Renal pelvis (tissue), 4 donors: ENCODE data around the gene ALG8. TPM values are rescaled to one million over a fixed set of nuclear protein-coding genes. Genes with fewer than 3 reads are reported as not detected.

Experiments
- DNase-seq: peaks from one replicate; pipeline ENCODE4 v3.0.0-alpha.2; 2013
- polyA plus RNA-seq, 3 donors: library from polyadenylated mRNA; unstranded; fragments of 120-200 nt; gene quantifications; one replicate each; pipeline ENCODE4 v1.2.1, GENCODE V29; 2013; ENCODE audit not compliant: insufficient read length in 3 of 3

ALG8 gene
- polyA plus RNA-seq, 3 donors: 62.2 to 77.9 (median 62.8) TPM

DNA sequence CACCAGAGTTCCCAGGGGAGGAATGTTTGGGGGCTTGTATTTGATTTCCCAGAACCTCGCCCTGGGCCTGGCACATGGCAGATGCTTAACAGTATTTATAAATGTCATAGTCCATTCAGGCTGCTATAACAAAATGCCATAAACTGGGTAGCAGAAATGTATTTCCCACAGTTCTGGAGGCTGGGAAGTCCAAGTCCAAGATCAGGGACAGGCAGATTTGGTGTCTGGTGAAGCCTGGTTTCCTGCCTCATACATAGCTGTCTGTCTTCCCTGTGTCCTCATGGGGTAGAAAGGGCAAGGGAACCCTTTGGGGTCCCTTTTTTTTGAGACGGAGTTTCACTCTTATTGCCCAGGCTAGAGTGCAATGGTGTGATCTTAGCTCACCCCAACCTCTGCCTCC lies 25.0 kb upstream of the ALG8 start:
- no peak for DNase-seq

DNA sequence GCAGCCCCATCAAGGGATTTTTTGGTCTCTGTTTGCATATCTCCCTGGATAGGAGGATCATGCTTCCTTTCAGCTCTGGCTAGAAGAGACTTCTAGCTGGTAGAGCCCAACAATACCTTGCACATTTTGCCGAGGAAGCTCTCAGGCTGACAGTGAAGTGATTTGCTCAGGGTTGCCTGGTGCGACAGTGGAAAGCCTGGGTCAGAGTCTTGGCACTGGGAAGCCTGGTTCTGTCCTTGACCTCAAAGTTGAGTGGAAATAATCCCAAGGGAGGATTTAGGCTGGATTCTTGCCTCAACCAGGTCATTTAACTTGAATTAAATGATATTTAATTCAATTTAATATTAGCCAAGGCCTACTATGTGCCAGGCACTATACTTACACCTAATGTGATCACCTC lies 24.4 kb upstream of the ALG8 start:
- no peak for DNase-seq

DNA sequence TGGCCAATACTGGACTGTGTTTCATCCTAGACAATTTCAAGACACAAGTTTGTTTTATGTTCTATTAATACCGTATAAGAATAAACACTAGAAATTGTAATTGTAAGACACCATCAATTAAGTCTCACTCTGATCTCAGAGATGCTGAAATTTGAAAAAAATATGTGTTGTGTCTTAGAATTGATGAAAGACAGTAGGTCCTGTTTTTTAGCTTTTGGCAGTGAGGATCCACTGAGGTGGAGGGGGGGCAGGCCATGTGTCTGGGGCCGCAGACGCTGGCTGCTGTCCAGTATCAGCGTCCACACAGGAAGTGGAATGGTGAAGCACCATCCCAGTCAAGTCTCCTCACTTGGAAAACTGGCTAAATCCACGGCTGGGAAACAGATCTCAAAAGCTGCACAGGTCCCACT lies 22.5 kb upstream of the ALG8 start:
- no peak for DNase-seq

DNA sequence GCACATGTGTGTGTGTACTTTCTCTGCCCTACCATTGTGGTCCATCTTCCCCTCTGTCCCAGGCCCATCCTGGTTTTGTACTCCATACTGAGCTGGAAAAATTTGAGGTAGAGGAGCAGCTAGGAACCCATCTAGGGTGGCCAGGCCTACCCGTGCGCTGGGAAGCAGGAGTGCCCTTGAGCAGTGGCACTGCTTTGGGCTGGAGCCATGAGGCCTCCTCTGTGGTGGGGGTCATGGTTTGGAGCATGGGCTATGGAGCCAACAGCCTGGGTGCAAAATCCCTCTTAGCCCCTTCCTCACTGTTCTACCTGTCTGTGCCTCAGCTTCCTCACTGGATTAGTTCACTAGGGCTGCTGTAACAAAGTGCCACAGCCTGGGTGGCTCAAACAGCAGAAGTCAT lies 21.9 kb upstream of the ALG8 start:
- DNase-seq: no peak

DNA sequence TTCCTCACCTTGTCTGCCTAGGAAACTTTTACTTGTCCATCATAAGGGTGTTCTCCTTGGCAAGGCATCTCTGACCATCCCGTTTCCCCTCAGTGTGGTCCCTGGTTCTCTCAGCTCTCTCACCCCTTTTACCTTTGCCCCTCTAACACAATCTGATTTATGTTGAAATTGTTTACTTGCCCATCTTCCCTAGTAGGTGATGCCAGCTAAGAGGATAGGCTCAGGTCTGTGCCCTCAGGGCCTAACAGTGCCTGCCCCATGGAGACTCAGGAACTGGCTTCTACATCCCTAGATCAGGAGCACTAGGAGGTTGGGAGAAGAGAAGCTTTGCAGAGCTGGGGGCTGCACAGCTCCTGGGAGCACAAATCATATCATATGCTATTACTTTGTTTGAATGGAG lies 21.1 kb upstream of the ALG8 start:
- DNase-seq: no peak

DNA sequence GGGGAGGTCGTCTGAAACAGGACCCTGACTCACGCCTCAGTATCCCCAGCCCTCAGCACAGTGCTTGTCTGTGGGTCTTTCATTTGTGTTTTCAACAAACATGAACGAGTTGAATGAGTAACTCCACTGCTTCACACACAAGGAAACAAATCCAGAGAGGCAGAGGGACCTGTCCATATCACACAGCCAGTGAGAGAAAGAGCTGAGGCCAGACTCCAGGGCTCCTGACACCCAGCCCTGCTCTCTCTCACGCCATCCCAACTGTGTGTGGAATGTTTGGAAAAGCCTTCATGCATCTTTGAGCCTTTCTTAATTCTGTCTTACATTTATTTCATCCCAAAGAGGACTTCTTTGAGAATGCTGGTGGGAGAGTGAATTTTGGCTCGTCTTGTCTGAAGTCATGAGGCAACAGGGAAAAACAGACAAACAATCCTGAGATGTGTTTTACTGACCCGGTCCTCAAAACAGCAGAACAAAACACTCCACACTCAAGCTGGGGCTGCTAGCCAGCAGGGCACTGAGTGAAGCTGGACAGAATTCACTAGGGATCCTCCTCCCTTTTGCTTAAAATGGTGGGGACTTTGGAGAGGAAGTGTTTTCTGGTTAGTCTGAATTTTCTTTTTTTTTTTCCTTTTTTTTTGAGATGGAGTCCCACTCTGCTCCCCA lies 19.7 kb upstream of the ALG8 start:
- no peak for DNase-seq

DNA sequence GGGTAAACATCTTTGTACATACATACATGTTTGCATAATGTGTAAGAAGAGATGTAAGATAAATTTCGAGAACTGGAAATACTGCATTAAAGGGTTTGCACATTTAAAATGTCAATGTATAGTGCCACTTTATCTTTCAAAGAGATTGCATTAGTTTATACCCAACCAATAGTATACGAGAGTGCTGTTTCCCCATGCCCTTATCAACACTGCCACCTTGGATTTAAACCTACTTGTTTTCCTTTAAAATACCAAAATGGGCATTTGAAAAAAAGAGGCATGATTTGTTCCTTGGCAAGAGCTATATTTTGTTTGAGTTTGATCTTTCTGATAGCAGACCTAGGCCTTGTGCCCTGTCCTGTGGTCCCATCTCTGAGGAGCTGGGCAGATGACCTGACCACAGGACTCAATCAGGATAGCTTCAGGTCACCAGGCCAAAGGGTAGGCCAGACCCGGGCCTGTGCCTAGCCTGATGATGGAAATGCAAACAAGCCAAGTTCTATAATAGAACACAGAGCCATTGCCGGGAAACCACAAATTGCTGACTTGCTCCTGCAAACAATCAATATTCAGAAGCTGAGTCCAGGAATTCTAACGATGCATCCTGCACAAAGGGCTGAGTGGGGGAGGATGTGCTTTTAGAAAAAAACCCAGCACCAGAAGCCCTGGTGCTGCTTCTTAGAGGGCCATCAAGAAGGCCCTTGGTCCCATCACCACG lies 16.9 kb upstream of the ALG8 start:
- DNase-seq: no peak

DNA sequence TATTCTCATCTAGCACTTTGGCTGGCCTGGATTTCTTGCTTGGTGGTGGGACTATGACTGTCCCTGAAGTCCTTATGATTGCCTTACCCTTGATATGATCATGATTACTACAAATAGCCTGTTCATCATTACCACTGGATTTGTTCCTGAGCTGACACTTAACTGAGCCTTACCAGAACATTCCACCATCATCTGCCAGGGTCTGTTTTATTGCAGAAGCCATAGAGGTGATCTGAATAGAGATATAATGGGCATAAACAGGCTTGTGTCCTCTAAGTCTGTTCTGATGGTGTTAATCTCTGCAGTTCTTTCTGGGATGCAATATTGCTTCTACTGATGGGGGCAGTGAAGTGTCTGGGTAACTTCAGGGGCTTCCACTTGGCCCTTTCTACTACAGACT lies 12.4 kb upstream of the ALG8 start:
- DNase-seq: no peak

DNA sequence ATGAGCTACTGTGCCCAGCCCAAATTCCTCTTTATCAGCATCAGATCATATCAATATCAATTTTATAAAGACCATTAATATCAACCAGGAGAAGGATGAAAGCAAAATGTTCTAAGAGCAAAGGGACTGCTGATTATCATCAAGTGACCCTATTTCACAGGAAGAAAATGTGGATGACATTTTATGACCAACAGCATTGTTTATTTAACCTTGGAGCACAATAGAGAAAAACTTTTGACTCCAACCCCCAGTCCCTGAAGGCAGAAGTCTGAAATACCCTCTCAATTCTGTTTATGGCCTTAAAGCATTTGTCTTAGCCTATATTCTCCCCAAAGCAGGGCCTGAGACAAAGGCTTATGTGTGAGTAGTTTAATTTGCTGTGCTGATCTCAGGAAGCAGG lies 11.3 kb upstream of the ALG8 start:
- DNase-seq: no peak

DNA sequence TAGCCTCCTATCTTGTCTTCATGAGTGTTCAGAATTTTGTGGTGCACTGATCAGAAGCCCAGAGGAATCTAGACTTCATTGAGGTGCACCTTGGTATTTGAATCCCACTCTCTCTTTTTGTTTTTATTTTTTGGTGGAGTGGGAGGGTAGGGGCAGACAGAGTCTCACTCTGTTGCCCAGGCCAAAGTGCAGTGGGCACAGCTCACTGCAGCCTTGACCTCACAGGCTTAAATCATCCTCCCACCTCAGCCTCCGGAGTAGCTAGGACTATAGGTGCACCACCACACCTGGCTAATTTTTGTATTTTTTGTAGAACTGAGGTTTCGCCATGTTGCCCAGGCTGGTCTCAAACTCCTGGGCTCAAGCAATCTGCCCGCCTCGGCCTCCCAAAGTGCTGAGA lies 10.9 kb upstream of the ALG8 start:
- DNase-seq: no peak

DNA sequence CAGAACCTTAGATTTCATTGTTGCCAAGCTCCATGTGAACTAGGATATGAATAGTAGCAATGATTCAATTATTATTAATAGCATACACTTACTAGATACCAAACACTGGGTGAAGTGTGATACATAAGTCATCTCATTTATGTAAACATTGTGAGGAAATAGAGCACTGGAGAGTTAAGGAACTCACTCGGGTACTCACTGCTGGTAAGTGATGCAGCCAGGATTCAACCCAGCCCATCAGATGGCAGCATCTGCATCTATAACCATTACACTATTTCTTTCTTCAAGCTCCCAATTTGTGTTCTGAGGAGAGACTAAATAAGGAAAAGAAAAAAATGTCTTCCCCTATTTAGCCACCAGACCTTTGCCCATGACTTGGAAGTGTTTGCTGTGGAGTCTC lies 10.2 kb upstream of the ALG8 start:
- no peak for DNase-seq

DNA sequence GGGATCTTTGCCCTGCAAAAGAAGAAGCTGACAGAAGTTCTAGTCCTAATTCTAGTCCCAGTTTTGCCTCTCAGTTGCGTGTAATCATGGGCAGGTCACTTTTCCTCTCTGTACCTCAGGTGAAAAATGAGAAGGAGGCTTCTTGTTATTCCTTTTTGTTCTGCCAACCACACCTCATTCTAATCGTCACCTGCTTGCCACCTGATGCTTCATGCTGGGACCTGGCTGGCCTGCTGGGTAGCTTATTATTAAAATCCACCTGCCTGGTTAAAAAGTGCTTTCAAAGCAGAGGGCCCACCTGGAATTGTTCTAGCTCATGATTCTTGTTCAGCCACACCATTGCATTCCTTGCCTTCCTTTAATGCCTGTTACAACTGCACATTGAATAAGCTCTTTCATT lies 8.4 kb upstream of the ALG8 start:
- no peak for DNase-seq

DNA sequence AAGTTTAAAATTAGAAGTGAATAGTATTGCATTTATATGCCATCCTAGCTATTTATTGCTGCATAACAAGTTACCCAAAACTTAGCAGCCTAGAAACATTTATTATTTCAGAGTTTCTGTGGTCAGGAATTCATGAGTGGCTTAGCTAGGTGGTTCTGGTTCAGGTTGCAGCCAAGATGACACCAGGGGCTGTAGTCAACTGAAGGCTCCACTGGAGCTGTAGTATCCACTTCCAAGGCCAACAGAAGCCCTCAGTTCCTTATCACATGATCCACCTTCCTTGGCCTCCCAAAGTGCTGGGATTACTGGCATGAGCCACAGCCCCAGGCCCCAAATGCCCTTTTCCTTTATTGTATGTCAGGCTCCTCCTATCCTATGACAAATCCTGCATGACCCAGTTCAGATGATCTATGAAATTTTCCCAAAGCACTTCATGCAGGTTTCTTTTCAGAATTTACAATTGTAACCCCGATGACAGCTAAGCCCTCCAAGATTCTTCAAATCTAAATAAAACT lies 6.1 kb upstream of the ALG8 start:
- no peak for DNase-seq

DNA sequence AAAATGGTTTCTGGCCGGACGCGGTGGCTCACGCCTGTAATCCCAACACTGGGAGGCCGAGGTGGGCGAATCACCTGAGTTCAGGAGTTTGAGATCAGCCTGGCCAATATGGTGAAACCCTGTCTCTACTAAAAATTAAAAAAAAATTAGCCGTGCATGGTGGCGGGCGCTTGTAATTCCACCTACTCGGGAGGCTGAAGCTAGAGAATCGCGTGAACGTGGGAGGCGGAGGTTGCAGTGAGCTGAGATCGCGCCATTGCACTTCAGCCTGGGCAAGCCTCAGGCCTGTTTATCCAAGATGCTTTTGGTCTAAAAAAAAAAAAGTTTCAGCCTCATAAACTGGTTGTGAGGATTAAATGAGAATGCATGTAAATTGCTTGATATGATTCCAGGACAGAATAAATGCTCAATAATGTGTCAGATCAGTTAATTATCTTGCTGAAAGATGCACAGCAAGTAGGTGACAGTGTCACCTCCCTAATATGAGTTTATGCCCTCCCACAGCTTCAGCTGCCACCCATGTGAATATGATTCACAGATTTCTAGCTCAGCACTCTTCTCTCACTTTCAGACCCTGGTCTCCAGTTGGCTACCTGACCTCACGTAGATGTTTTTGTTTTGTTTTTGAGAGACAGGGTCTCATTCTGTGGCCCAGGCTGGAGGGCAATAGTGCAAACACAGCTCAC lies 1.1 kb upstream of the ALG8 start:
- DNase-seq: no peak

DNA sequence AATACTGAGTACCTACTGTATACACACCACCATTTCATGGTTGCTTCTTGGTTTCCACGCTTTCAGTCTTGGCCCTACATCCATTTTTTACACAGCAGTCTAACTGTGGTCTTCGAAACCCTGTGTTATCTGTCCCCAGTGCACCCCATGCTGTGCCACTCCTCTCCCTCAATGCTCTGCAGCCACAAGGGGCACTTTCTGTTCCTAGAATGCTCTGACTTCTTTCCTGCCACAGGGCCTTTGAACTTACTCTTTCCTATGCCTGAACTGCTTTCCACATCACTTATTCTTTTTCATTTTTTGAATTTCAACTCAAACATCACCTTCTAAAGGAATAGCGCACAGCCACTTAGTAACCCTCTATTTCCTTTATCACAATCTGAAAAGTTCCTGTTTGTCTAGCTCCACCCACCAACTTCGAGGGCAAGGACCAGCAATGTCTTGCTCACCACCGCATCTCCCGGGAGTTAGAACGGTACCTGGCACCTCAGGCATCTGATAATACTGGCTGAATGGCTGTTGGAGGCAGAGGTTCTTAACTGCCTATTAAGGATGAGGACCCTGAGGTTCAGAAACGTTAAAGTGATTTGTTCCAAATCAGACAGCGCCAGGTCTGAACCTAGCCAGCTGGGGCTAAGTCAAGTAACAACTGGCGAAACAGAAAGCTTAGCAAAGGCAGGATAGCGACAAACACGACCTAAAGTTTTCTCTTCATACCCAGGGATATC lies 568 bp downstream of the ALG8 start:
- no peak for DNase-seq

DNA sequence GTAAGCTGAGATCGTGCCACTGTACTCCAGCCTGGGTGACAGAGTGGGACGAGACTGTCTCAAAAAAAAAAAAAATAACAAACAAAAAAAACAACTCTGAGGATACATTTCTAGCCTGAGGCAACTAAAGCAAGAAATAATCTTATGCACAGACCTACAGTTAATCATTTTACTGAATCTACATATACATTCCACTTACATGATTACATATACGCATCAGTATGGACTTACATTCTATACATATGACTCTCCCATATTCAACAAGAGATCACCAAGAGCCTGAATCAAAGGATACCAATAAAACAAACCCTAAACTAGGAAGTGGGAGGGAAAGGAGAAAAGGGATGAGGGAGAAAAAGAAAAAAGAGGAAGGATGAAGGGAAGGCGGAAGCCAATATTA lies 1.1 kb downstream of the ALG8 start:
- no peak for DNase-seq

DNA sequence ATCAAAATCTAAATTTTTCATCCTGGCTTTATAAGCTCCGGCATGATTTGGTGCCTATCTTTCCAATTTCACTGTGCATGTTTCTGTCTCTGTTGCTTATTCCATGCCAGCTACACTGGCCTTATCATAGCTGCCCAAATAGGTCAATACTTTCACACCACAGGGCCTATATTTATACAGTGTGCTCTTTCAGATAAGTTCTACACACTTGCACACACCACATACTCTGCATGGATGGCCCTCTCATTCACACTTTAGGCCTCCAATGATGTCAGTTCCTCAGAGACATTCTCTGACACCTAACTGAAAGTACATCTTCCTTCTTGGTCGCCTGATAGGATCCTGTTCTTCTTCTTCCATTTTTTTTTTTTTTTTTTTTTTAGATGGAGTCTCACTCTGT lies 7.0 kb downstream of the ALG8 start:
- no peak for DNase-seq

DNA sequence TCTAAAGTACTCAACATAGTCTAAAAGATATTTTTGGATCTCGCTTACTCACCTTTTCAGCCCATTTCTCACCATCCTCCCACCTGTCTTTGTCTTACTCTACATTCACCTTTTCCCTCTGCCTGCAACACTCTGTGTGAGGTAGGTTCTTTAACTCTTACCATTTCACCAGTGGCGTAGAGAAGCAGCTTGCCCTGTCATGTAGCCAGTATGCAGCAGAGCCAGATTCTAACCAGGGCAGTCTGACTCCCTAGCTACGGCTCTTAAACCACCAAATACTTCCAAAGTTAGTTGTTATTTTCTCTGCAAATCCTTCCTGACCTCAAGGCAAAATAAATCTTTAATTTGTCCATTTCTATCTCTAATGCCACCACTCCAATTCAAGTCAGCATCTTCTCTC lies 7.5 kb downstream of the ALG8 start:
- no peak for DNase-seq

DNA sequence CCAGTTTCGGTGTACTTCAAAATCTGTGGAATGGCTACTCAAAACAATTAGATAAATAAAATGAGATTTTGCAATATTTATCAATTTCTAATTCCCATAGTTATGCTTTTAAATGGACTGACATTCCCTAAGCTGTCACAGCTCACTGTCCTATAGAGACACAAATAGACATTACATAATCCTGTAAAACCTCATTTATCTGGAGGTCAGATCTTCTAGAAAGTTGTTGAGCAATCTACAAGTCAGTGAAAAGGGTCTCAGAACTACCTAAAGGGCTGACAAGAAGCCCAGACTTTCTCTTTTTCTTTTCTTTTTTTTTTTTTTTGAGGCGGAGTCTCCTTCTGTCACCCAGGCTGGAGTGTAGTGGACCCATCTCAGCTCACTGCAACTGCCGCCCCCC lies 12.0 kb downstream of the ALG8 start:
- DNase-seq: no peak

DNA sequence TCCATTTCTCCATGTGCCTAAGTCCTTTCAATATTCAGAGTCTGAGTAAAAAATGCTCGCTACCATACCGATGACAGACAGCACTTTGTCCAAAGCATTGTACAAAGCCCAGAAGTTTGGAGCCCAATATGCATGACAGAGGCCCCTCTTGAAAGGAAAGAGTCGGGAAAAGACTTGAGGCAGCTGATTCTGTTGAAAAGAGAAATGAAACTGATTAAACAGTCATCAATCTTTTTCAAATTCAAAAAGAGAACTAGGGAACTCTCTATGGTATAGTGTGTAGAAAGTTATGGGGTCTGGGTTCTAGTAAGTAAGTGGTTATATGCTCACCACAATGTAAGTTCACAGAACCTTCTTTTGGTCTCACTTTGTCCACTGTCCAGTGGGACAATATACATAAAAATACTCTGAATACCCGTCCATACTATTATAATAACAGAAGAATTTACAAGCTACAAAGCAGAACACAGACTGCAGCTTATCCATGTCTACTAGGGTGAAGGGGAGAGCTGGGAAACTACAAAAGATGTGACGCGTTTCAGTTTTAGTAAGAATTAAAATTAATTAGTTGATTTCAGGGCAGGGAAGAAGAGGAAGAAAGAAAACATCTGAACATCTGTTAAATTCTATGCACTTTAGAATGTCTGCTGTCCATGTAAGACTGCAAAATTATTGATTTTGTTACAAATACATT lies 26.7 kb downstream of the ALG8 start:
- DNase-seq: no peak

DNA sequence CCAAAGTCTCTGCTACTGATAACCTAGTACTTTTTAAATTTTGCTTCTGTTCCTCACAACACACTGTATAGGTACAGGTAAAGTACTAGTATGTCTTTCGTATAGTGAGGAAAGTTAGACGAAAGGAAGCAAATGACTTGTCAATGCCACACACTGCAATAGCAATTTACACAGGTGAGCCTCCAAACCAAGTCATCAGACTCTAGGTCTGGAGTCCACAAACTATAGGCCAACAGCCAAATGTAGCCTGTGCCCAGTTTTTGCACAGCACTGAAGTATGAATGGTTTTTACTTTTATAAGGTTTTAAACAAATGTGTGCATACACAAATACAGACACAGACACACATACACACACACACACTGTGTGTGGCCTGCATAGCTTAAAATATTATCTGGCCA lies 28.1 kb downstream of the ALG8 start:
- DNase-seq: no peak

DNA sequence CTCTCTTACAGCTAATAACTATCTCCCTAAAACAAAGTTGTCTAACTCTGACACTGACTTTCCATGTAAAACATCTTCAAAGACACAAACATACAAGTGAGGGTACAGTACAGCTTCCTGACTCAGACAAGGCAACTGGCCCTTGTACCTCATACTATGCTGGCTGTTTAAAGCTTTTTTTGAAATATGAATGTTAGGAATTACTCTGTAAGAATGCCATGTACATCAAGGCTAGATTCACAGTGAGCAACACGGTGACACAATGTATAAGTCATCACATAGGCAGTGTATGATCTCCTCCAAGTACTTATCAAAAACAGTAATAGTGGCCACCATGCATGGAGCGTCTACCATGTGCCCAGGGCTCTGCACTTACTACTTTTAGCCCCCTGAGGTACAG lies 28.6 kb downstream of the ALG8 start:
- DNase-seq: no peak
